Measurements from ENCODE around the gene RNF157. TPM values are rescaled to one million over a fixed set of nuclear protein-coding genes. Genes with fewer than 3 reads are reported as not detected.

Gene RNF157
- total RNA-seq, 1 donor from 2014 or later: 18.7 TPM

DNA sequence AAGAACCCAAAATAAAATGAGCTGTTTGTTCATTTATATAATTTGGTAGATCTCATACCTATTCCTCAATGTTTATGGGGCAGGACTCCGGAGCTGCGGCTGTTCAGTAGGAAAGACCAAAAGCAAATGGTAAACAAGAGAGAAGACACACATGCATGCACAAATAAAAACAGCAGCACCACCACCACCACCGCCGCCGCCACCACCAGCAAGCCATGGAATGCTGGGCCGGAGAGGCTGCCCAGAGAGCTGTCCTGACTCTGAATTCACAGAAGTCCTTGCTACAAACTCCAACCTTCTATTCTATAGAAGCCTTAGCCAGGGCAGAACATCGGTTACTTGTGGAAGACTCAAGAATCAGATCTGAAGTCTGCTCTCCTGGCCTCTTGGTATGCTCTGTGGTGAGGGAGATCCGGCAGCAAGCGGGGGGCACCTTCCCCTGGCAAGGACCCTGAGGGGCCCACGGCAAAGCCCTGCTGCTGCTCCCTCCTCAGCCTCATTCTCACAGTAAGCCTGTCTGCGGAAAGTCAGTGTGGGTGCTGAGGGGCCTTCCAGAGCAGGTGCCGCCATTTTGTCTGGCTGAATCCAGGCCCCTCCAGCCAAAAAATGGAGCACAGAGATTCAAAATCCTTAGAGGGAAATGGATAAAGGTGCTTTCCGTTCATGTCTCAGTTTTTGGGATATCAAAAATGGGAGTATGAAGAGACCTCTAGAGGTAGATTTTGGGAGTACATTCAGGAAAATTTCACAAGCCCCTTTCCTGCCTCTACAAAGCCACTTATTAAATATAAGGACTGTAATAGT is 92.9 kb downstream of the RNF157 start:
- Mint-ChIP-seq H3K4me1 (ENCODE audit: unreplicated experiment) (peaks cover 46% of the 10 kb centered on the region), H3K9me3 (ENCODE audit: unreplicated experiment) (no peaks in the 10 kb centered on the region), H3K36me3 (ENCODE audit: low read depth, unreplicated experiment) (peaks cover 4% of the 10 kb centered on the region), H3K27ac (ENCODE audit: unreplicated experiment) (no peak overlapping the region), H3K27me3 (ENCODE audit: unreplicated experiment) (peaks cover 8% of the 10 kb centered on the region), H3K4me3 (ENCODE audit: unreplicated experiment) (no peak overlapping the region)
- TF ChIP-seq, protein P1, sequence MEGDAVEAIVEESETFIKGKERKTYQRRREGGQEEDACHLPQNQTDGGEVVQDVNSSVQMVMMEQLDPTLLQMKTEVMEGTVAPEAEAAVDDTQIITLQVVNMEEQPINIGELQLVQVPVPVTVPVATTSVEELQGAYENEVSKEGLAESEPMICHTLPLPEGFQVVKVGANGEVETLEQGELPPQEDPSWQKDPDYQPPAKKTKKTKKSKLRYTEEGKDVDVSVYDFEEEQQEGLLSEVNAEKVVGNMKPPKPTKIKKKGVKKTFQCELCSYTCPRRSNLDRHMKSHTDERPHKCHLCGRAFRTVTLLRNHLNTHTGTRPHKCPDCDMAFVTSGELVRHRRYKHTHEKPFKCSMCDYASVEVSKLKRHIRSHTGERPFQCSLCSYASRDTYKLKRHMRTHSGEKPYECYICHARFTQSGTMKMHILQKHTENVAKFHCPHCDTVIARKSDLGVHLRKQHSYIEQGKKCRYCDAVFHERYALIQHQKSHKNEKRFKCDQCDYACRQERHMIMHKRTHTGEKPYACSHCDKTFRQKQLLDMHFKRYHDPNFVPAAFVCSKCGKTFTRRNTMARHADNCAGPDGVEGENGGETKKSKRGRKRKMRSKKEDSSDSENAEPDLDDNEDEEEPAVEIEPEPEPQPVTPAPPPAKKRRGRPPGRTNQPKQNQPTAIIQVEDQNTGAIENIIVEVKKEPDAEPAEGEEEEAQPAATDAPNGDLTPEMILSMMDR (IDR thresholded peaks at IDR 0.05; ENCODE audit: unreplicated experiment): peak; percentile 78
- DNase-seq (ENCODE audit: low spot score): no peak

DNA sequence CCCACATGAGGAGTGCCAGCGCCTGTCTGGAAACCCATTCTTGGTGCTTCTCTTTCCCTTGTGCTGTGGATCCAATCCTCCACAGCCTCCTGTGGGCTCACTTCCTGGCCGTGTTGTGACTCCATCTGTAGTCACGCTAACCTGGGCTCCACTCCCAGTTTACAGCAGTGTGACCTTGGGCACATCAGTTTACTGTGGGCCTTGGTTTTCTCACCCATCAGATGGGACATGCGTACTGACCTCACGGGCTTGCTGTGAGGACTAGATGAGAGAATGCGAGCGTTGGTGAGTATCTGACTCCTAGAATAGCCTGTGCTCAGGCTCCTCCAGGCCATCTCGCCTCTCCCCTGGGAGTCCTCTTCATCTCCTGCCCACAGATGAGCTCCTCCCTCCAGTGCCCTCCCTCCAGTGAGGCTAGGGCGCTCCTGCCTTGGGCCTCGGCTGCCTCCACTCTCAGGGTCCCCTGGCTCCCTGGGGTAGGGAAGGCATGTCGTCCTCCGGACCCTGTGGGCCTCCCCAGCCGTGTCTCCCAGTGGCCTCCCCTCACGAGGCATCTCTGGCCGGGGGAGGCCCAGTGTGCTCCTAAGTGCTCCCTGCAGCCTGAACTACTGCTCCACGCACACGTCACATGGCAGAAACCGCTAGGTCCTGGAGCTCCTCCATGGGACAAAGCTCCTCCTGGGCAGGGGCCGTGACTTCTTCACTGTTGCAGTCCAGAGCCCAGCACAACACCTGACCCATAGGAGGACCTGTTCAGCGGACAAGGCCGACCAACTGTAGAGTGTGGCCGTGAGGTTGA is 94.0 kb downstream of the RNF157 start:
- peak overlapping the region; percentile 92 for H3K27ac Mint-ChIP-seq (ENCODE audit: unreplicated experiment)

DNA sequence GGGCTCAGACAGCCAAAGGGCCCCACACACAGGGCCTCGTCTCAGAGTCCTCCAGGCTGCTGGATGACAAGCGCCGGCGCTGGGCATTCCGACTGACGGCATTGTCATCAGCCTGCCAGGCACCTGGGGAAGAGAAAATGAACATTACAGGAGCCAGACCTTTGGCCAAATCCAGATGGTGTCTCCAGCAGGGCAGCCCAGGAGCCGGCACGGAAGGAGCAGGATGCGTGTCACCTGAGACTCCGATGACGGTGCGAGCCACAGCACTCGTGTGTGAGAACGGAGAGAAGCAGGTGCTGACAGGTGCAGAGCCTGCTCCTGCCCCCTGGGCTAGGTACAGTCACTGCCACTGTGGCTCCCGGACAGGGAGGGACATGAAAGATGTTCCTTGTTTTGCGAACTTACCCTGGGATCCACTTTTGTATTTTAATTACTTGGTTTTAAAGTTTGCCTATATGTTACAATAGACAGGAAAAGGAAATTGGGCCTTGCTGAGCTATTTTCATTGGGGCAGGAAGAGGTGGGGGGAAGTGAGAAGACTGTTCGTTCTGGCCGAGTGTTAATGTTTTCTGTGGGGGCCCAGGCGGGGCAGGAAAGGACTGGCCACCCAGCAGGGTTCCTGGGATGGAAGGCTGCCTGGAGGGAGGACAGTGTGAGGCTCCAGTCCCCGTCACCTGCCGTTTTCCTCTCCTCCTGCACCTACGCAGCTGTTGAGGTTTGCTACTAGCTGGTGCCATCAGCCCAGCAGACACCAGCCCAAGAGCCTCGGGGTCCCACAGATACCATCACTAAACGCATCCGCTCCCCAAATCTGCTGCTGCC is 94.9 kb downstream of the RNF157 start:
- H3K9me3 Mint-ChIP-seq (ENCODE audit: unreplicated experiment): no peaks in the 10 kb centered on the region
- H3K27me3 Mint-ChIP-seq (ENCODE audit: unreplicated experiment): peaks cover 13% of the 10 kb centered on the region
- DNase-seq (ENCODE audit: low spot score): no peak
- TF ChIP-seq, protein P1 (IDR thresholded peaks at IDR 0.05; ENCODE audit: unreplicated experiment): no peak
- H3K4me1 Mint-ChIP-seq (ENCODE audit: unreplicated experiment): peaks cover 59% of the 10 kb centered on the region
- peak overlapping the region; percentile 92 for H3K27ac Mint-ChIP-seq (ENCODE audit: unreplicated experiment)
- H3K36me3 Mint-ChIP-seq (ENCODE audit: low read depth, unreplicated experiment): peaks cover 6% of the 10 kb centered on the region
- peak overlapping the region; percentile 69 for H3K4me3 Mint-ChIP-seq (ENCODE audit: unreplicated experiment)

More for the DNA sequence above, 94.0 kb downstream of the RNF157 start:
- H3K4me3 Mint-ChIP-seq (ENCODE audit: unreplicated experiment): peak overlapping the region; percentile 69
- peaks cover 6% of the 10 kb centered on the region for H3K36me3 Mint-ChIP-seq (ENCODE audit: low read depth, unreplicated experiment)
- H3K27me3 Mint-ChIP-seq (ENCODE audit: unreplicated experiment): peaks cover 13% of the 10 kb centered on the region
- DNase-seq (ENCODE audit: low spot score): no peak
- TF ChIP-seq, protein P1 (IDR thresholded peaks at IDR 0.05; ENCODE audit: unreplicated experiment): no peak
- H3K9me3 Mint-ChIP-seq (ENCODE audit: unreplicated experiment): no peaks in the 10 kb centered on the region
- peaks cover 55% of the 10 kb centered on the region for H3K4me1 Mint-ChIP-seq (ENCODE audit: unreplicated experiment)

DNA sequence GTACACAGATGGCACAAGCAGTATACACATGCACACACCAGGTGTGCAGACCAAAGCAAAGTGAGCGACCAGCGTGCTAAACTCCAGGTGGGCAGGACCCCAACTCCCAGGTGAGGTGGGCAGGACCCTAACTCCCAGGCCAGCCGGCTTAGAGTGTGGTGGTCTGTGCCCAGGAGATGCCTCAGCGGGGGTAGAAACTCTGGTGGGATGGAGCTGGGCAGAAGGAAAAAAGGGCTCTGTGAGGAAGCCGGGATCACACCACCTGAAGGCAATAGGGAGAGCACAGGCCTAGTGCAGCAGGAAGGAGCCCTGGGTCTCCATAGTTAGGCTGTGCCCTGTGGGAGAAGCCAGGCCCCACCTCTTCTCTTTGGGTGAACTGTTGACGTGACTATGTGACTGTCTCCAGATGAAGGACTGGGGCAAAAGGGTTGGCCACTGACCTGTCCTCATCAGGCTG is 97.7 kb downstream of the RNF157 start:
- Mint-ChIP-seq H3K4me1 (ENCODE audit: unreplicated experiment) (peaks cover 72% of the 10 kb centered on the region), H3K27me3 (ENCODE audit: unreplicated experiment) (peaks cover 18% of the 10 kb centered on the region), H3K36me3 (ENCODE audit: low read depth, unreplicated experiment) (peaks cover 10% of the 10 kb centered on the region), H3K27ac (ENCODE audit: unreplicated experiment) (no peak overlapping the region), H3K4me3 (ENCODE audit: unreplicated experiment) (peak overlapping the region; percentile 63), H3K9me3 (ENCODE audit: unreplicated experiment) (no peaks in the 10 kb centered on the region)
- TF ChIP-seq, protein P1 (IDR thresholded peaks at IDR 0.05; ENCODE audit: unreplicated experiment): no peak
- no peak for DNase-seq (ENCODE audit: low spot score)

All from endothelial cell (in vitro differentiated cells).